HG03571 (cell line): Measurements from ENCODE around the gene CHIA.

Experiments used
- ATAC-seq: cut with Tn5 transposase; IDR thresholded peaks from one replicate; pipeline ENCODE4 v1.9.1; 2021; ENCODE audit not compliant: unreplicated experiment

The CHIA gene

GRCh38 chr1:111290630-111291029 lies at the start of gene CHIA:
TSS of gene CHIA (plus strand) at chr1:111290851. CDS start at chr1:111310468, 19,617 bp downstream.
- no peak for ATAC-seq

DNA sequence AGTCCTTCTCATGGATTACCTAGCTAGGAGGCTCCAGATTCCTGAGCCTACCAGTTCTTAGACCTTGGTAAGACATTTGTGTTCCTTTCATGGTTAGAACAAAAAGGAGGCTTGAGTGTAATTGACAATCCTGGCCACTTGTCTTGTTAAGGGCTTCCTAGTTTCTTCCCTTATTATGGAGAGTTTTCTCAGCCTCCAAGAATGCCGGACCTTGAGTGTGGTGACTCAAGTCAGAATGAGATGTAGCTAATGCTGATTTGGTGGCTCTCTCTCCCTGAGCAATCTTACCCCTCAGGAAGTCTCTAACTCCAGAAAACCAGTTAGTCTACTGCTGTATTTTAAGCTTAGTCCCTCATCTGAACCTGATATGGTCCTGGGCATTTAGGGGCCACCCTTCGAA lies 48.9 kb upstream of the CHIA start:
- ATAC-seq = no peak

- ATAC-seq = no peak
Measured at GRCh38 chr1:111242805-111243523, 47.7 kb upstream of the CHIA start.

GRCh38 chr1:111247125-111247838 lies 43.4 kb upstream of the CHIA start:
- ATAC-seq = no peak

DNA sequence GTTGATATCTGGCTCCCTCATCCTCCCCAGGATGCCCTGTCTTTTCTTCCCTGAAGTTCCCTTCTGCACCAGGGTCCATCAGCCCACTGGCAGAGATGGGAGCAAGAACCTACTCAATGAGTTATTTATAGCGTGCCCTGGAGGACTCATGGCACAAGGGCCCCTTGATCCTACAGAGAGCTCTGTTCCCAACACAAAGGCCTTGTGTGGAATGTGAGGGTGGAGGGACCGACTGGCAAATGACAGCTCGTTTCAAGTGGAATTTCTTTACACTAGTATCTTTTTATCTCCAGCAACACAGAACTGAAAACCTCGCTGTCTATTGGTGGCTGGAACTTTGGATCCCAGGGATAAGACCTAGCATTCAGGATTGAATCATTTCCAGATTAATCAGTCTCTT lies 40.7 kb upstream of the CHIA start:
- ATAC-seq = no peak

GRCh38 chr1:111251570-111251969 lies 39.1 kb upstream of the CHIA start:
- no peak for ATAC-seq

GRCh38 chr1:111252786-111253185 lies 37.9 kb upstream of the CHIA start:
- ATAC-seq = no peak

DNA sequence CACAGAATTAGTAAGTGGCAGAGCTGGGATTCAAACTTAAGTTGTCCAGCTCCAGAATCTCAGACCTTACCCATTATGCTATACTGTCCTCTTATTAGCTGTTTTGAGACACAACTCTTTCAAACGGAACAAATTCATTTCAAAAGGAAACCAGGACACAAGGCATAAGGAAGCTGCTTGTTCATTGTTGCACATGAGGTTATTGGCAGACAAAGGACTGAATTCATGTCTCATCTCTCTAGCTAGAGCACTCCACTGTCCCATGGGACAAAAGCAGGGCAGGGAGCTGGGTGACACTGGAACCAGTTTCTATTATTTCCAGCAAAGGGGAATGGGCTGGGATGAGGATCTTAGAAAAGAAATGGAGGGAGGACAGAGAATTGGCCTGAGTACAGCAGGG lies 36.8 kb upstream of the CHIA start:
- ATAC-seq = no peak

- no peak for ATAC-seq
Measured at GRCh38 chr1:111256988-111257658, 33.5 kb upstream of the CHIA start.

DNA sequence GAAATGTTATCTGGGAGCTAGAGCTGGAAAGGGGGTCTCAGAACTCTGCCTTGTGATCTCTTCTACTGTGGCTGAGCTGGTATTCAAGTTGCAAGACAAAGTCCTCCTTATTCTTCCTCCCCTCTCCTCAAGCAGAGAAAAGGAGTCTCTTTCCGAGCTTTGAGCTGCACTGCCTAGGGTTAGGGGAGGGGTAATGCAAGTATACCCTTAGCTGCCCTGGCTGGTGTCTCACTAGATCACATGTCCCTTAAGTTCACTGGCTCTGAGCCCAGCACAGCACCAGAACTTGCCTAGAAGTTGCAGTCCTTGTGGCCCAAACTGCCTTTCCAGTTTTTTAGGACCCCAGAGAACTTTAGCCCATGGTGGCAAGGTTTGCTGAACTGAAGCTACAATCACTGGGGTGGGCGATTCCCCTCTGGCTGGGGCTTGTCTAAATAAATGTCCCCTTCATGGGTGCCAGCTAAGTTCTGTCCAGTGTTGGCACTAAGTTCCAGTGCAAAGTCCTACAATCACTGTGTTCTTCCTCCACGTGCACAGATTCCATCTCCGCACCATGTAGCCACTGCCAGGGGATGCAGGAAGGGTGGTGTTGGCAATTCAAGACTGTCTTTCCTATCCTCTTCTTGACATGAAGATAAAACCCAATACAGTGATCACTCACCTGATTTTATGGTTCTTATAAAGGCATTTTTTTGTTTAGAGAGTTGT lies 22.7 kb upstream of the CHIA start:
- ATAC-seq = no peak

DNA sequence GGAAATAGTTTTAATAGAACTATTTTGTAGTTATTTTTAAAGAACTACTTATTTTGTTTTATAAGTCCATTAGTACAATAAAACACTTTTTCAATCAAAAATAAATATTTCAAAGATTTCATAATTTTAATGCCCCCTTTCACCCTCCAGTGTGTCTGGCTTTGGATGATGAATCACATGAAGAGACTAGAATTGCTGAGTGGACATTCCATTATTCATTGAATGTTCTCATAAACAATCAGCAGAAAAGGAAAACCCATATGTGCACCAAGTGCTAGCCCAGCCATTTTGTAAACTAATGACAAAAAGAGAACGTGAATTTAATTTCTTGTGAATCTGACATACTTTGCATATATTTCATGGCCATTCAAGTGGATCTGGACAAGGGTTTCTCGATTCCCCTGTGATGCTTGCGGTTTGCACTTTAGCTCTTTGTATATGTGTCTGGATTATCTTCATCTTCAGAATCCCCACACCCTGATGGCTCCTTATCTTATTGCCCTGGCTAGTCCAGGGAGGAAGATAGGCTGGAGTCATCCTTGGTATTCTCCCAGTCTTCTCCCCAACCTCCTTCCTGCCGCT lies 20.7 kb upstream of the CHIA start:
- ATAC-seq = no peak

DNA sequence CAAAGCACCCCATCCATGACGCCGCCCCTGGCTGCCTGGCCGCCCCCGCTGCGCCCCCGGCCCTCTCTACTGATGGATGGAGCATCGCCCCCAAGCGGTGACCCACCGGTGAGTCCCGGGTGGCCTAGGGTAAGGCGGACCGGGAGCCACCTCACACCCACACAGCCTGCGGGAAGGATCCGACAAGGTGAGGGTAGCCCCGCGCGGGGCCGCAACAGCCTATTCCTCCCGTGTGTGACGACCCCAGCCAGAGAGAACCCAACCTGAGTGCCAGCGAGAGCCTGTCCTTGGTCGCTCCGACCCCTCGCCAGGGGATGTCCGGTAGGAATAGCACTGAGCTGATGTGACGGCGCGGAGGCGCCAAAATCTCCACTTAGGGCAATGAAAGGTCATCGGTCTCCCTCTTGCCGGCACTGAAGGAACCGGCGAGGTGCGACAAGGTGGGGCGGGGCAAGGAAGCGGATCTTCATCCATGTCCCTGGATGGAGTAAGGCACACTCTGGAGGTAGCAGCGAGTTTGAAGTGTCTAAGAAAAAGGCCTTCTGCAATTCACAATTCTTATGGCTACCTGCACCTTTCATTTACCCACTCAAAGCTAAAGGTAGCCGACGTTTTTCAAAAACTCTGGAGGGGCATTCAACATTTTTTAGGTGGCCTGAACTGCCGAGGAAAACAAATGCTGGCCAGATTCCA lies 19.7 kb upstream of the CHIA start:
- no peak for ATAC-seq

GRCh38 chr1:111271464-111271801 lies 19.2 kb upstream of the CHIA start:
- no peak for ATAC-seq

DNA sequence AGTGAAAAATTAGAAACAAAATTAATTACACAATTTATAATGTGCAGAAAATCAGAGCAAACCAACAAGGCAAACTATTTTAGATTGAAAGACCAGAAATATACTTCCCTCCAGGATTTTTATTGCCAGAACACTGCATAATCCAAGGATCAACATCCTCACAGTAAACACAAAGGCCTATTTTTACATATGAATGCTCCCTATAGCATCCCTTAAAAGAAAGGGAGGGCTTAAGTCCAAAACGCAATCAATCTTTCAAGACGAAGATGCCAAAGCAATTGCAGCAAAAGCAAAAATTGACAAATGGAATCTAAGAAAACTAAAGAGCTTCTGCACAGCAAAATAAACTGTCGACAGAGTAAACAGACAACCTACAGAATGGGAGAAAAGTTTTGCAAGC lies 18.6 kb upstream of the CHIA start:
- ATAC-seq = no peak

DNA sequence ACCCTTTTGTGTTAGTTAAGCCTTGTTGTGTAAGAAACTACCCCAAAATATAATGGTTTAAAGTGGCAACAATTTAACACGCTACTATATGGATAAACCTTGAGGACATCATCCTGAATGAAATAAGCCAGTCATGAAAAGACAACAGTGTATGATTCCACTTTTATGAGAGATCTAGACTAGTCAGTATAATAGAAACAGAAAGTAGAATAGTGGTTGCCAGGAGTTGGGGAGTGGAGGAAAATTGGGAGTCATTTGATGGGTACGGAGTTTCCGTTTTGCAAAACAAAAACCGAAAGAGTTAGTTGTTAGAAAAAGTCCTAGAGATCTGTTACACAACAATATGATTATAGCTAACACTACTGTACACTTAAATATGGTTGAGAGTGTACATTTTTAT lies 16.0 kb upstream of the CHIA start:
- ATAC-seq = peak; percentile 40

- ATAC-seq = peak; percentile 52
Measured at GRCh38 chr1:111275079-111275478, 15.6 kb upstream of the CHIA start.

DNA sequence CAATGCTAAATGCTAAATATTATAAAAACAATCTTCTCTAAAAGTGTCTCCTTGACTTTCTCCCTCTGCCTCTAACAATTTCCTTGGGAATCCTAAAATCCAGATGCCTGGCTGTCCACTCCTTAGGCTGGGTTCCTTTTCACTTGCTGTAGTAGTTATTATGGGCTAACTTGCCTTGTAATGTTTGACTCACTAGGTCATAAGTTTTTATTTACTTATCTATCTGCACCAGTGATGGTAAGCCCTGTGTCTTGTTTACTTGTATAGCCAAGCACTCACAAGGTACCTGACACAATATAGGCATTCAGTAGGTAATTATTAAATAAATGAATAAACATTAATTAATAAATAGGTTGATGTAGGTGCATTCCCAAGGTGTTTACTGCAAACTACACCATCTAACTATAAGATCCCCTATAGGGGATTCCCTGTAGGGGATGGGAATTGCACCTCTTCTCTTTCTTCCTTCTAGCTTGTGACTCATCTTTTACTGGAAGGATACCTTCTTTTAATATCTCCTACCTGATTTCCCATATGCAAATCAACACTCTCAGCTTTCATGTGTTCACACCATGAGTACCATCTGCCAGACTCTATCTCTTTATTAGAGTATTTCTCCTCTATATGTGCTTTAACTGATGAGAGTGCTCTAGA lies 14.7 kb upstream of the CHIA start:
- no peak for ATAC-seq

GRCh38 chr1:111279144-111279543 lies 11.5 kb upstream of the CHIA start:
- no peak for ATAC-seq

DNA sequence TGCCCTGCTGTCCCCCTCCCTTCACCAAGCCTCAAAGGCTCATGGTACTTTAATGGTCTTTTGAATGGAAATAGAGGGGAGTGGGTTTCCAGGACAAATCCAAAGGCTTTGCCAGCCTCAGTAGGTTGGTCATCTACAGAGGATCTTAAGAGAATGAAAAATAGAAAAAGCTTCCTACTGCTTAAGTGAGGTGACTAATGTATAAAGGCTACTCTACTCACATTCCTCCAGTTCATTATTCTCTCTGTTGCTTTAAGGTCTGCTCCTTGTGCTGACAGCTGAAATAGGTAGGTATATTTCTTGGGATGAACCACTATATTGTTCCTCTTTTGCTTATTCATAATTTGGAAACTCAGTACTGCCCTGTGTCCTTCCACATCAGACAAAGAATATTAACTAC lies 10.4 kb upstream of the CHIA start:
- no peak for ATAC-seq

GRCh38 chr1:111281411-111281810 lies 9.2 kb upstream of the CHIA start:
- no peak for ATAC-seq
